Right cardiac atrium (tissue), 5 donors: ENCODE measurements around the gene ENTPD3. TPM values are rescaled to one million over a fixed set of nuclear protein-coding genes. Genes with fewer than 3 reads are reported as not detected.
"Not testable (repeated sequence)": the region's sequence is repeated elsewhere in the genome, so short reads cannot be mapped to it uniquely, and the experiment has no call there.

Experiments used
- ATAC-seq, 2 donors: fragments of 200-7000 bp; cut with Tn5 transposase; one replicate each; pipeline versions ENCODE4 v1.8.0 to v1.9.1; 2020; ENCODE audit warnings: moderate library complexity in 2 of 2, mild to moderate bottlenecking in 1 of 2
- DNase-seq, 3 donors: peaks; one replicate each; pipeline ENCODE4 v3.0.0-alpha.2; 2020
- H3K27ac ChIP-seq: one replicate; pipeline ENCODE4 v1.5.1; 2013; ENCODE audit warnings: mild to moderate bottlenecking, low read length, control low read depth, moderate library complexity
- H3K27me3 ChIP-seq: one replicate; pipeline ENCODE4 v1.6.1; 2013; ENCODE audit not compliant: control insufficient read depth, insufficient read depth
- H3K4me1 ChIP-seq: one replicate; pipeline ENCODE4 v1.6.1; 2013; ENCODE audit warnings: low read length; ENCODE audit not compliant: control insufficient read depth, insufficient read depth
- H3K4me3 ChIP-seq: one replicate; pipeline ENCODE4 v1.5.1; 2013; ENCODE audit warnings: low read length, control low read depth
- H3K9me3 ChIP-seq: one replicate; pipeline ENCODE4 v1.6.1; 2013; ENCODE audit warnings: low read length; ENCODE audit not compliant: control insufficient read depth
- WGBS: extraction: QIAGEN DNeasy Blood & Tissue Kit; methylation state at CpG from one replicate; pipeline ENCODE4 v1.1.7; 2013; 5-methylcytosine and 5-hydroxymethylcytosine counted together
- intact Hi-C, 4 donors: fragments of 100-400 bp; cut with DNase I; formaldehyde crosslinking; loops; one replicate each; pipeline versions ENCODE4 v1.11.0 to v1.14.0; 2022 to 2023
- polyA plus RNA-seq: library from polyadenylated mRNA; stranded (reverse); fragments of 200-250 nt; gene quantifications from one replicate; pipeline ENCODE4 v1.2.3, GENCODE V29; 2013
- total RNA-seq, 4 donors: library from RNA; stranded (reverse); fragmentation: NEBNext Ultra II Directional; extraction: Animal tissue kit (Norgen Biotek cat#: 25700); gene quantifications; one replicate each; pipeline ENCODE4 v1.2.1, GENCODE V29; 2021
- donor health status: healthy with polysubstance abuse.
- donor health status: DM: no; HTN: yes; CAD: no.
- donor health status: DM: no; HTN: no; CAD: no.
- donor health status: DM: no; HTN: yes; CAD: no; lungs with severe emphysema.
- donor health status: DM: yes; HTN: yes; CAD: no.

Gene ENTPD3
- total and polyA plus RNA-seq, 5 donors = 0.11 to 0.48 (median 0.26) TPM

DNA sequence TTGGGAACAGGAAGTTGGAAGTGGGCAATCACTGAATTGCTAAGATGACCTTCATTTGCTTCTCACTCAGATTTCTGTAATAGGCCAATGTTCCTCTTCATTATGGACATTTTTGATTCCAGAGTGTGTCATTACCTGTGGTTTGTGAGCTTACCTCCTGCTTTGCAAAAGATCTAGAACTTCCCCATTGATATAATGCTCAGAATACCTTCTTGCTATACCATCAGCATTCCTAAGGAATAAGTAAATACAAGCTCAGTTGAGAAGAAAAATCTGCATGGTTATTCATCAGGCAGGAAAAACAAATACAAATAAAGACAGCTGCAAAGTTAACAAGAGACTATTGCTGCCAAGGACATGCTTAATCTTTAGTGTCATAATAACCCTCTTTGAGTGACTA, 64.6 kb downstream of the ENTPD3 start:
- intact Hi-C loops = loop anchor here in 1 of 4 donors (10.0 kb wide), 1 partner anchor 127 kb away; no protein-coding TSS in a partner anchor
- H3K9me3 ChIP-seq = no peaks in the 10 kb centered on the region

DNA sequence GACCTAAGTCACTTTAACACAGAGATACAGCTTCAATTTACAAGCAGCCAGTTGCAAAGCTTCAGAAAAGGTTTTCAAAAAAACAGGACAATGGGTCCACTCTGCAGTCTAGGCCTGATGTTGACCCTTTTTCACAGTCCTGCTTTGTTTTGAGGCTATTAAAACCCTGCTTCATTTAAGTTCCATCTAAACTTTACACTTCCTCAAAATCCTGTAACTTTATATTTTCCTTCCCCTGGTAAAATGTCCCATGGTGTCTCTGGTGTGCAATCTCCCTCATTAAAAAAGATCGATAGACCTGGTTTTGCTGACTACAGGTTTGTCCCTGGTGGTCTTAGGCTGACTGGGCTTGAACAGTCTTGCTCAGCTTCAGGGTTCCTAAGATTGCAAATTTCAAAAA, 65.1 kb downstream of the ENTPD3 start:
- 93% methylated on average over 1 of the region's 1 CpG for WGBS

More for the DNA sequence above, 64.6 kb downstream of the ENTPD3 start:
- H3K27me3 ChIP-seq = no peaks in the 10 kb centered on the region
- no peak overlapping the region for H3K27ac ChIP-seq
- no peak for DNase-seq
- no peak for ATAC-seq
- peaks cover 3% of the 10 kb centered on the region for H3K4me1 ChIP-seq
- H3K4me3 ChIP-seq = no peak overlapping the region

DNA sequence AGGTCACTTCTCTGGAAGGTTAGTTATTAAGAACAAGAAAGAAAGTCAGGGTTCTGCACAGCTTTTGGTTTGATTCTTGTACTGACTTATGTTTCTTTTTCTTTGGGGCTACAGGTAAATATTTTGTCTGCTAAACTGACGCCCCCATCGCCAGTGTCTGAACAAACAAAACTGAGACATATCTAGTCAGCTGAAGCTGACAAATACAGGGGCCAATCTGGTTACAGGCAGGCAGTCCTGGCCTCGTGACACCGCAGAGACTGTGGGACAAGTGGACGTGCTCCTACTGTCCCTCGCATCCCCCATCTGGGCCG, 65.5 kb downstream of the ENTPD3 start:
- no peaks in the 10 kb centered on the region for H3K27me3 ChIP-seq
- DNase-seq (no peak), ATAC-seq (no peak)
- H3K4me1 ChIP-seq = peaks cover 3% of the 10 kb centered on the region
- H3K9me3 ChIP-seq = no peaks in the 10 kb centered on the region
- H3K4me3 ChIP-seq = peak overlapping the region; percentile 70
- 1% methylated on average over 7 of the region's 7 CpGs for WGBS
- peak overlapping the region; percentile 99 for H3K27ac ChIP-seq
- intact Hi-C loops = loop anchor here in 1 of 4 donors (10.0 kb wide), 1 partner anchor 128 kb away; no protein-coding TSS in a partner anchor

More for the DNA sequence above, 65.1 kb downstream of the ENTPD3 start:
- peak overlapping the region; percentile 70 for H3K4me3 ChIP-seq
- H3K27me3 ChIP-seq = no peaks in the 10 kb centered on the region
- ATAC-seq (no peak), DNase-seq (no peak)
- no peaks in the 10 kb centered on the region for H3K9me3 ChIP-seq
- H3K27ac ChIP-seq = no peak overlapping the region
- peaks cover 3% of the 10 kb centered on the region for H3K4me1 ChIP-seq
- intact Hi-C loops = loop anchor here in 1 of 4 donors (10.0 kb wide), 1 partner anchor 127 kb away; no protein-coding TSS in a partner anchor

DNA sequence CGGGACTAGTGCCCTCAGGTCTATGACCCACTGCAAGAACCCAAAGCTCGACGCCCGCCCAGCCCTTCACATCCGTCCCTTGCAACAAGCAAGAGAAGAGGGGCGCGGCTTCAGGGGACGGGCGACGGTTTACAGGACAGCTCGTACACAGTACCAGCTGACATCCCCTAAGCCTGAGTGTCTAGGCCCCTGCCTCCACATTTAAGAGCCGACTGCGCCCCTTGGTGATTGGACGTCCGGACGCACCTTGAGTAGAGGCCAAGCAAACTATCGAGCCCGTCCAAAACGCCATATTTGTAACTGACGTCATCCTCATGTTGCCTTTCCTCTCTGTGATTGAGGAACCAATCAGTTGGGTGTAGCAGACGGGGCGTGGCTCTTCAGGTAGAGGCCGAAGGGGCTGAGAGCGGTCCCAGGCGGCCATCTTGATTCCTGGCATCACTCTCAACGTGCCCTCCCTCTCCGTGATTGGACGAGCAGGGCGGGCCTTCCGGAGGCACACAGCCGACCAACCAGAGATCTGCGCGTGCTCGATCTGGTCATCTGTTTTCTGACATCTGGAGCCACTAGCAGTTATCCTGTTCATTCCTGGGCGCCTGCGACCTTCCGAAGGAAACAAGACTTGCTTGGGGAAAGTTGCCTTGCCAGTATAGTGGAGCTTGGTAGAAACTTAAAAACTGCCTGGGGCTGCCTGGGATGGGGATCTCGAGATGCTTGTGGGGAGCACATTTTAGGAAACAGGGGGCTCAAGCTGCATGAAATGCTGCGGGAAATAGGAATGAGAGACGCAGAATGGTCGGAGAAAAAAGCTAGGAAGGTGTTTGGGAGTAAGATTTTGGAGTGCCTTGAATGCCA, 66.1 kb downstream of the ENTPD3 start:
- DNase-seq = peak; percentile 99
- Histone ChIP-seq H3K27me3 (no peaks in the 10 kb centered on the region), H3K4me1 (peaks cover 3% of the 10 kb centered on the region), H3K4me3 (peak overlapping the region; percentile 70), H3K27ac (peak overlapping the region; percentile 99), H3K9me3 (no peaks in the 10 kb centered on the region)
- under 1% methylated on average over 41 of the region's 41 CpGs for WGBS
- ATAC-seq = peak; percentile 98
- intact Hi-C loops = loop anchor here in 1 of 4 donors (10.0 kb wide), 1 partner anchor 128 kb away; no protein-coding TSS in a partner anchor

DNA sequence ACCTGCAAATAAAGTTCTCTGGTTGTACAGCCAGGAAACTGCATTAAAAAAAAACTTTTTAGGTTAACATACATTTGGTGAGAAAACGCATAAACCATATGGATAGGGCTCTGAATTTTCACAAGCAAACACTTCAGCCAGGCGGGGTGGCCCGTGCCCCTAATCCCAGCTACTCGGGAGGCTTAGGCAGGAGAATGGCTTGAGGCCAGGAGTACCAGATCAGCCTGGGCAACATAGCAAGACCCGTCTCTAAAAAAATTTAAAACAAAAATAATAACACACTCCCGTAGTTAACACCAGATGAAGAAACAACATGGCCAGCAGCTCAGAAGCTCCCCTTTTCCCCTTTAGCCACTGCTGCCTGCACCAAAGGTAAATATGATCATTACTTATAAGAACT, 66.9 kb downstream of the ENTPD3 start:
- intact Hi-C loops = loop anchor here in 1 of 4 donors (10.0 kb wide), 1 partner anchor 129 kb away; no protein-coding TSS in a partner anchor
- H3K27ac ChIP-seq = peak overlapping the region; percentile 8
- DNase-seq = peak in 1 of 3 donors; percentile 39

DNA sequence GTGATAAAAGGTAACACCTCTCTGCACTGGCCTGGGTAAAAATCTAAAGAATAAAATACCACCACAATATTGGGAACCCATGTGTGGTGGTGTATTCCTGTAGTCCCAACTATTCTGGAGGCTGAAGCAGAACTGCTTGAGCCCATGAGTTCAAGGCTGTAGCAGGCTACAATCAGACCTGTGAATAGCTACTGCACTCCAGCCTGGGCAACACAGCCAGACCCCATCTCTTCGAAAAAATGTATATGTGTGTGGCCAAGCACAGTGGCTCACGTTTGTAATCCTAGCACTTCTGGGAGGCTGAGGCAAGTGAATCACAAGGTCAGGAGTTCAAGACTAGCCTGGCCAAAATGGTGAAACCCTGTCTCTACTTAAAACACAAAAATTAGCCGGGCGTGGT, 68.3 kb downstream of the ENTPD3 start:
- WGBS = 91% methylated on average over 4 of the region's 4 CpGs
- no peaks in the 10 kb centered on the region for H3K9me3 ChIP-seq
- peaks cover 3% of the 10 kb centered on the region for H3K4me1 ChIP-seq
- ATAC-seq (no peak), DNase-seq (peak in 1 of 3 donors; percentile 16)
- no peak overlapping the region for H3K27ac ChIP-seq
- no peaks in the 10 kb centered on the region for H3K27me3 ChIP-seq
- no peak overlapping the region for H3K4me3 ChIP-seq
- intact Hi-C loops = loop anchor here in 1 of 4 donors (10.0 kb wide), 1 partner anchor 131 kb away; no protein-coding TSS in a partner anchor

More for the DNA sequence above, 66.9 kb downstream of the ENTPD3 start:
- WGBS = 47% methylated on average over 6 of the region's 6 CpGs
- Histone ChIP-seq H3K4me1 (peaks cover 3% of the 10 kb centered on the region), H3K9me3 (no peaks in the 10 kb centered on the region), H3K4me3 (peak overlapping the region; percentile 67), H3K27me3 (no peaks in the 10 kb centered on the region)
- ATAC-seq = no peak

DNA sequence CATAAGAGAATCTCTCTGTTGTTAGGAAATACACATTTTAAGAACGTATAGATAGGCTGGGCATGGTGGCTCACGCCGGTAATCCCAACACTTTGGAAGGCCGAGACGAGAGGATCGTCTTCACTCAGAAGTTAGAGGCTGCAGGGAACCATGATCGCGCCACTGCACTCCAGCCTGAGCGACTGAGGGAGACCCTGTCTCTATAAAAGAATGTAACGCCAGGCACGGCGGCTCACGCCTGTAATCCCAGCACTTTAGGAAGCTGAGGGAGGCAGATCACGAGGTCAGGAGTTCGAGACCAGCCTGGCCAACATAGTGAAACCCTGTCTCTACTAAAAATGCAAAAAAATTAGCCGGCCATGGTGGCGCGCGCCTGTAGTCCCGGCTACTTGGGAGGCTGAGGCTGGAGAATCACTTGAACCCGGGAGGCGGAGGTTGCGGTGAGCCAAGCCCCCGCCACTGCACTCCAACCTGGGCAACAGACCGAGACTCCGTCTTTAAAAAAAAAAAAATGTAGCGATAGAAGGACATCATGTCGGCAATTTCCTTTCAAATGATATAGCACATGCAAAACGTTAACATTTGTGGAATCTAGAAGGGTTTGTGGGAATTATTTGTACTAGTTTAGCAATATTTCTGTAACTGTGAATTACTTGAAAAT, 69.4 kb downstream of the ENTPD3 start:
- no peak overlapping the region for H3K27ac ChIP-seq
- no peaks in the 10 kb centered on the region for H3K27me3 ChIP-seq
- peak overlapping the region; percentile 43 for H3K4me3 ChIP-seq
- 50% methylated on average over 29 of the region's 29 CpGs for WGBS
- peaks cover under 1% of the 10 kb centered on the region for H3K4me1 ChIP-seq
- ATAC-seq = no peak
- DNase-seq = peak in 1 of 3 donors; percentile 56
- intact Hi-C loops = loop anchor here in 1 of 4 donors (10.0 kb wide), 1 partner anchor 132 kb away; no protein-coding TSS in a partner anchor
- no peaks in the 10 kb centered on the region for H3K9me3 ChIP-seq

DNA sequence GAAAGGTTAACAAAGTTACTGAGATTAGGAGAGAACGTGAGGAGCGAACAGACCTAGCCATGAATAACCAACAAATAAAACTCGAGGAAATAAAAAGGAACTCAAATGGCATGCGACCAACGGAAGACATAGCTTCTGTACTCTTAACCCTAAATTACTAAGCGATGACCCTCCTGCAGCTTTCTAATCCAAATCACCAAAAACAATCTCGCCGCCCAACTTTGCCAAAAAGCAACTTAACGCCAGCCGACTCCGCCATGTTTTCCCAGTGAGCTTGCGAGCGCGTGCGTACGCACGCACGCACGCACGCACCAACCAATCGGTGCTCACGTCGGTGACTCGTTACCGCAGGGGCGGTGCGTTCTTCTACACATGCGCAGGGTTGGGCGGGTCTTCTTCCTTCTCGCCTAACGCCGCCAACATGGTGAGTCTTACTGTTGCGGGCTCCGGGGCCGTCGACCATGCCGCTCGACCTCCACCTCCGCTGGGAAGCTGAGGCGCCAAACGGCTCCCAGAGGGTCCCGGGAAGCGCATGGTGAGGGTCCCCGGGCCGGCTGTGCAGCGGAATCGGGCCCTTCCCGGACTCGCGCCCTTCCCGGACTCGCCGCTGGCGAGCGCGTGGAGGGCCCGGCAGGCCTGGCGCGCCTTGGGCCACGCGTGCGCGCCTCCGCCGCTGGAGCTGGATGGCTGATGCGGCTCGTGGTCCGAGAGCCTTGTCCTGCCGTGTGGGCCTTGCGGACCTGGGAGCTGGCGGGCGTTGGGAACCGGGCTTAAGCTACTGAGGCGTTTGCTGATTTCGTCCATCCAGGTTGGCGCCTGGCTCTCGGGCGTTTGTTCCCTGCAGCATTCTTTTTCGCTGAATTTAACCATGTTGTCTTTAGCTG, 70.2 kb downstream of the ENTPD3 start, which contains the start of gene RPL14:
Gene RPL14, plus strand, starts transcription at position 400 of the 884 bp plus-strand sequence. Its CDS starts 133 bp downstream, at position 533.
- Histone ChIP-seq H3K4me1 (no peaks in the 10 kb centered on the region), H3K27me3 (no peaks in the 10 kb centered on the region), H3K9me3 (no peaks in the 10 kb centered on the region), H3K4me3 (peak within 1 kb of the TSS; percentile 43), H3K27ac (peak within 1 kb of the TSS; percentile 42)
- peak; percentile 97 to 98 (median 98) for DNase-seq
- under 1% methylated on average over 79 of the region's 79 CpGs for WGBS
- peak; percentile 93 to 95 for ATAC-seq
- intact Hi-C loops = loop anchor here in 1 of 4 donors (10.0 kb wide), 1 partner anchor 132 kb away; no protein-coding TSS in a partner anchor

DNA sequence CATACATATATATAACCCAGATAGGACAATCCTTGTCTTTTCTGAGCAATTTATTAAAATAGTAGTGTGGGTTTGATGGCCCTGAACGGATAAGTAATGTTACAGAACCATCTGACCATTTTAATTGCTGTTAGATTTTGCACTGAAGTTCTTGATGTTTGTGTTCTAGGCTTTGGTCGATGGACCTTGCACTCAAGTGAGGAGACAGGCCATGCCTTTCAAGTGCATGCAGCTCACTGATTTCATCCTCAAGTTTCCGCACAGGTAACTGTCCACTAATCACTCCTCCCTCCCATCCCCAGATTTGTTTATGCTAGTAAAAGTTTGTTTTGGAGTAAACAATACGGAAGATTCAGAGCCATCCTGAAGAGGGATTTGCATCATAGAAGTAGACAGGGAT, 71.5 kb downstream of the ENTPD3 start:
- no peak overlapping the region for H3K27ac ChIP-seq
- DNase-seq (no peak), ATAC-seq (no peak)
- peak overlapping the region; percentile 43 for H3K4me3 ChIP-seq
- H3K9me3 ChIP-seq = no peaks in the 10 kb centered on the region
- H3K27me3 ChIP-seq = no peaks in the 10 kb centered on the region
- no peaks in the 10 kb centered on the region for H3K4me1 ChIP-seq
- intact Hi-C loops = loop anchor here in 1 of 4 donors (10.0 kb wide), 1 partner anchor 134 kb away; no protein-coding TSS in a partner anchor
- 91% methylated on average over 4 of the region's 4 CpGs for WGBS

DNA sequence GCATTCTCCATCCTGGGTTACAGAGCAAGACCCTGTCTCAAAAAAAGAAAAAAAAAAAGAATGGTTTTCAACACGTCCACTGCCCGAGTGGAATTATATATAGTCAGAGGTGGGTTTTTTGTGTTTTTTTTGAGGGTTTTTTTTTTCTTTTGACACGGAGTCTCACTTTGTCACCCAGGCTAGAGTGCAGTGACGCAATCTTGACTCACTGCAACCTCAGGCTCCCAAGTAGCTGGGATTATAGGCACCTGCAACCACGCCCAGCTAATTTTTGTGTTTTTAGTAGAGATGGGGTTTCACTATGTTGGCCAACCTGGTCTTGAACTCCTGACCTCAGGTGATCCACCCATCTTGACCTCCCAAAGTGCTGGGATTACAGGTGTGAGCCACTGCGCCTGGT, 73.5 kb downstream of the ENTPD3 start:
- H3K4me1 ChIP-seq, ATAC-seq, H3K4me3 ChIP-seq, intact Hi-C loops, H3K9me3 ChIP-seq, H3K27me3 ChIP-seq, H3K27ac ChIP-seq, DNase-seq: not testable (repeated sequence)
- 85% methylated on average over 6 of the region's 6 CpGs for WGBS
